ENCODE data around the gene COL1A1.

Gene COL1A1

DNA sequence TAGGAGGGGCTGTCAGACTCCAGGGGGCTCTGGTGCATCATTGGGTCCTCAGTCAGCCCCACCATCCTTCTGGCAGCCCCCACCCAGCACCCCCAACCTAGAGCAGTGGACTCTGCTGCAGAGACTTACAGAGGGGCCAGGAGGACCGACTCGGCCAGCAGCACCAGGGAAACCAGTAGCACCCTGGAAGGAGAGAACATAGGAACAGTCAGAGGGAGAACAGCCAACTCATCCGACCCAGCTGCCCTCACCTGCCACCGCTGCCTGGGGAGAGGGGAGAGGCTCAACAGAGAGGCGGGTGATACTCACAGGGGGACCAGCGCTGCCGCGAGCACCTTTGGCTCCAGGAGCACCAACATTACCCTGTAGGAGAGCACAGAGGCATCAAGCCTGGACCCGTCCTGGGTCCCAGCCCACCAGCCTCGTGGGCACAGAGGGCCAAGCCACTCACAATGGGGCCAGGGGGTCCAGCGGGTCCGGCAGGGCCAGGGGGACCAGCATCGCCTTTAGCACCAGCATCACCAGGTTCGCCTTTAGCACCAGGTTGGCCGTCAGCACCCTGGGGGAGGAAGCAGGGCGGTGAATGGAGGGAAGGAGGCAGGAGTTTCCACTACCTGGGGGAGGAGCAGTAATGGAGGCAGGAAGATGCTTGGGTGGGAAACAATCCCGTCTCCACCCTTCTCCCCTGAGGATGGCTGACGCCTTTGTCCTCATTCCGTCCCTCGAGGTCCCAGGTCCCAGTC, 11.7 kb downstream of the COL1A1 start:
- H3K36me3 ChIP-seq (ENCODE audit: insufficient read depth, low read length) = no peaks in the 10 kb centered on the region

DNA sequence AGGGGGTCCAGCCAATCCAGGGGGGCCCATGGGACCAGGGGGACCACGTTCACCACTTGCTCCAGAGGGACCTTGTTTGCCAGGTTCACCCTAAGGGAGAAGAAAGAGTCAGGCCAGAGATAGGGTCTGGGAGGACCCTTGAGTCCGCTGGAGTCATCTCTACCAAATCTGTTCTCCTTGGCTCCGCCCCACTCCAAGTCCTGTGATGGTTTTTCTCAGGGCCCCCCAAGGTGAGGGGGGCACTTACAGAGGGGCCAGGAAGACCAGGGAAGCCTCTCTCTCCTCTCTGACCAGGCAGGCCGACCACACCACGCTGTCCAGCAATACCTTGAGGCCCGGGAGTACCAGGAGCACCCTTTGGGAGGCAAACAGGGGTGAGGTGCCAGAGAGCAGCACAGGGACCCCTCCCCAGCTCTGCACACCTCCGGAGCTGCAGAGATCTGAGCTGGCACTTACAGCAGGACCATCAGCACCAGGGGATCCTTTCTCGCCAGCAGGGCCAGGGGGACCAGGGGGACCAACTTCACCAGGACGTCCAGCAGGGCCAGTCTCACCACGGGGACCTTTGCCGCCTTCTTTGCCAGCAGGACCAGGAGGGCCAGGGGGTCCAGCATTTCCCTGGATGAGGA, 12.4 kb downstream of the COL1A1 start:
- H3K79me2 ChIP-seq (ENCODE audit: insufficient read depth, low read length) = no peaks in the 10 kb centered on the region
- no peak overlapping the region for H3K4me2 ChIP-seq (ENCODE audit: insufficient read depth, low read length)
- H3K4me3 ChIP-seq (ENCODE audit: low read depth in 1 of 2, low read length in 2 of 2) = no peak overlapping the region
- no peak overlapping the region for H3K27ac ChIP-seq (ENCODE audit: low read length)
- peaks cover 3% of the 10 kb centered on the region; the same call in 1 of the 2 replicates for H4K20me1 ChIP-seq (ENCODE audit: insufficient read depth, low read length)
- no peaks in the 10 kb centered on the region for H3K9me3 ChIP-seq (ENCODE audit: insufficient read depth, low read length, severe bottlenecking)
- peaks cover 16% of the 10 kb centered on the region for H3K27me3 ChIP-seq (ENCODE audit: insufficient read depth, low read length, poor library complexity)
- H3K36me3 ChIP-seq (ENCODE audit: insufficient read depth, low read length) = no peaks in the 10 kb centered on the region
- H2AFZ ChIP-seq (ENCODE audit: low read depth, low read length) = no peak overlapping the region
- no peaks in the 10 kb centered on the region for H3K4me1 ChIP-seq (ENCODE audit: insufficient read depth, low read length)
- ATAC-seq (ENCODE audit: insufficient read depth, low read depth) = no peak
- DNase-seq = no peak
- H3K9ac ChIP-seq (ENCODE audit: low read depth, low read length) = no peak overlapping the region
- TF ChIP-seq EZH2 (IDR thresholded peaks at IDR 0.05; ENCODE audit: borderline replicate concordance, low read depth, low read length, severe bottlenecking) = no peak
- TF ChIP-seq, protein P1, sequence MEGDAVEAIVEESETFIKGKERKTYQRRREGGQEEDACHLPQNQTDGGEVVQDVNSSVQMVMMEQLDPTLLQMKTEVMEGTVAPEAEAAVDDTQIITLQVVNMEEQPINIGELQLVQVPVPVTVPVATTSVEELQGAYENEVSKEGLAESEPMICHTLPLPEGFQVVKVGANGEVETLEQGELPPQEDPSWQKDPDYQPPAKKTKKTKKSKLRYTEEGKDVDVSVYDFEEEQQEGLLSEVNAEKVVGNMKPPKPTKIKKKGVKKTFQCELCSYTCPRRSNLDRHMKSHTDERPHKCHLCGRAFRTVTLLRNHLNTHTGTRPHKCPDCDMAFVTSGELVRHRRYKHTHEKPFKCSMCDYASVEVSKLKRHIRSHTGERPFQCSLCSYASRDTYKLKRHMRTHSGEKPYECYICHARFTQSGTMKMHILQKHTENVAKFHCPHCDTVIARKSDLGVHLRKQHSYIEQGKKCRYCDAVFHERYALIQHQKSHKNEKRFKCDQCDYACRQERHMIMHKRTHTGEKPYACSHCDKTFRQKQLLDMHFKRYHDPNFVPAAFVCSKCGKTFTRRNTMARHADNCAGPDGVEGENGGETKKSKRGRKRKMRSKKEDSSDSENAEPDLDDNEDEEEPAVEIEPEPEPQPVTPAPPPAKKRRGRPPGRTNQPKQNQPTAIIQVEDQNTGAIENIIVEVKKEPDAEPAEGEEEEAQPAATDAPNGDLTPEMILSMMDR (IDR thresholded peaks at IDR 0.05; ENCODE audit: borderline replicate concordance, extremely low read depth, low read length, poor library complexity, severe bottlenecking) = no peak

More for the DNA sequence above, 11.7 kb downstream of the COL1A1 start:
- H3K27me3 ChIP-seq (ENCODE audit: insufficient read depth, low read length, poor library complexity) = peaks cover 16% of the 10 kb centered on the region
- no peaks in the 10 kb centered on the region for H3K9me3 ChIP-seq (ENCODE audit: insufficient read depth, low read length, severe bottlenecking)
- H4K20me1 ChIP-seq (ENCODE audit: insufficient read depth, low read length) = peaks cover 3% of the 10 kb centered on the region; the same call in 1 of the 2 replicates
- H3K4me2 ChIP-seq (ENCODE audit: insufficient read depth, low read length) = no peak overlapping the region
- no peak for DNase-seq
- no peaks in the 10 kb centered on the region for H3K79me2 ChIP-seq (ENCODE audit: insufficient read depth, low read length)
- H3K9ac ChIP-seq (ENCODE audit: low read depth, low read length) = no peak overlapping the region
- no peak for TF ChIP-seq EZH2 (IDR thresholded peaks at IDR 0.05; ENCODE audit: borderline replicate concordance, low read depth, low read length, severe bottlenecking)
- TF ChIP-seq, protein P1 (IDR thresholded peaks at IDR 0.05; ENCODE audit: borderline replicate concordance, extremely low read depth, low read length, poor library complexity, severe bottlenecking) = no peak
- no peak overlapping the region for H3K27ac ChIP-seq (ENCODE audit: low read length)
- no peaks in the 10 kb centered on the region for H3K4me1 ChIP-seq (ENCODE audit: insufficient read depth, low read length)
- no peak overlapping the region for H3K4me3 ChIP-seq (ENCODE audit: low read depth in 1 of 2, low read length in 2 of 2)
- no peak overlapping the region for H2AFZ ChIP-seq (ENCODE audit: low read depth, low read length)
- no peak for ATAC-seq (ENCODE audit: insufficient read depth, low read depth)

DNA sequence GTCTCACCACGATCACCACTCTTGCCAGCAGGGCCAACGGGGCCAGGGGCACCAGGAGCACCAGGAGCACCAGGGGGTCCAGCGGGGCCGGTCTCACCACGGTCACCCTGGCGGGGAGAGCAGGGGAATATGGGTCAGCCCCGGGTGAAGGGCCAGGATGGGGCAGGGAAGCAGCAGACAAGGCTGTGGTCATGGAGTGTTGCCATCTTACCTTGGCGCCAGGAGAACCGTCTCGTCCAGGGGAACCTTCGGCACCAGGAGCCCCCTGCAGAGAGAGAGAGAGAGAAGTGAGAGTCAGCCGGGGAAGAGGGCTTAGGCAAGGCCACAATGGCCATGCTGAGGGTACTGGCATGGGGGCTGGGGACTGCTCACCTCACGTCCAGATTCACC, 12.9 kb downstream of the COL1A1 start:
- 0 out of 2 replicates have a peak, but pooled peaks cover 2% of the 10 kb centered on the region for H3K4me1 ChIP-seq (ENCODE audit: insufficient read depth, low read length)
- H3K9ac ChIP-seq (ENCODE audit: low read depth, low read length) = no peak overlapping the region
- no peak overlapping the region for H2AFZ ChIP-seq (ENCODE audit: low read depth, low read length)
- H3K9me3 ChIP-seq (ENCODE audit: insufficient read depth, low read length, severe bottlenecking) = no peaks in the 10 kb centered on the region
- DNase-seq (no peak), ATAC-seq (ENCODE audit: insufficient read depth, low read depth) (no peak)
- no peak overlapping the region for H3K4me2 ChIP-seq (ENCODE audit: insufficient read depth, low read length)
- H3K27me3 ChIP-seq (ENCODE audit: insufficient read depth, low read length, poor library complexity) = peaks cover 16% of the 10 kb centered on the region
- peaks cover 3% of the 10 kb centered on the region; the same call in 1 of the 2 replicates for H4K20me1 ChIP-seq (ENCODE audit: insufficient read depth, low read length)
- TF ChIP-seq, protein P1 (IDR thresholded peaks at IDR 0.05; ENCODE audit: borderline replicate concordance, extremely low read depth, low read length, poor library complexity, severe bottlenecking) = no peak
- TF ChIP-seq EZH2 (IDR thresholded peaks at IDR 0.05; ENCODE audit: borderline replicate concordance, low read depth, low read length, severe bottlenecking) = no peak
- H3K27ac ChIP-seq (ENCODE audit: low read length) = no peak overlapping the region
- no peaks in the 10 kb centered on the region for H3K36me3 ChIP-seq (ENCODE audit: insufficient read depth, low read length)
- no peak overlapping the region for H3K4me3 ChIP-seq (ENCODE audit: low read depth in 1 of 2, low read length in 2 of 2)
- H3K79me2 ChIP-seq (ENCODE audit: insufficient read depth, low read length) = no peaks in the 10 kb centered on the region

Data from DND-41 (cell line).